ENCODE data around the gene FSHR. TPM values are rescaled to one million over a fixed set of nuclear protein-coding genes. Genes with fewer than 3 reads are reported as not detected.

FSHR gene
- total RNA-seq, 1 donor from 2014 or later = not detected

- H3K9me3 ChIP-seq (ENCODE audit: low read depth) = no peaks in the 10 kb centered on the region
- H3K79me2 ChIP-seq (ENCODE audit: low read depth) = no peaks in the 10 kb centered on the region
- H3K27ac ChIP-seq = no peak overlapping the region
- no peak overlapping the region for H3K4me3 Mint-ChIP-seq
- no peaks in the 10 kb centered on the region for H4K20me1 ChIP-seq (ENCODE audit: low read depth)
- TF ChIP-seq EZH2 (IDR thresholded peaks at IDR 0.05) = no peak
- TF ChIP-seq EZH2phosphoT487 (IDR thresholded peaks at IDR 0.05) = no peak
- no peak for TF ChIP-seq CTCF (IDR thresholded peaks at IDR 0.05)
- no peaks in the 10 kb centered on the region for H3K4me1 ChIP-seq
- H3F3A ChIP-seq (ENCODE audit: low read depth) = no peaks in the 10 kb centered on the region
- no peak overlapping the region for H3K27ac Mint-ChIP-seq
- H3K36me3 ChIP-seq = no peaks in the 10 kb centered on the region
- no peaks in the 10 kb centered on the region for H3K27me3 ChIP-seq
- peak overlapping the region; percentile 42 for H2AFZ ChIP-seq (replicated peaks)
- no peaks in the 10 kb centered on the region for H3K9me3 Mint-ChIP-seq
- DNase-seq (ENCODE audit: low spot score) = no peak
- H3K27me3 Mint-ChIP-seq (ENCODE audit: insufficient read depth, low read depth) = peaks cover 4% of the 10 kb centered on the region
- H3K36me3 Mint-ChIP-seq = no peaks in the 10 kb centered on the region
- no peak overlapping the region for H3K4me2 ChIP-seq
- no peak overlapping the region for H3K4me3 ChIP-seq
- peaks cover 2% of the 10 kb centered on the region for H3K4me1 Mint-ChIP-seq
- no peak overlapping the region for H3K9ac ChIP-seq
Measured at GRCh38 chr2:48952614-48953013, 201.7 kb downstream of the FSHR start.

DNA sequence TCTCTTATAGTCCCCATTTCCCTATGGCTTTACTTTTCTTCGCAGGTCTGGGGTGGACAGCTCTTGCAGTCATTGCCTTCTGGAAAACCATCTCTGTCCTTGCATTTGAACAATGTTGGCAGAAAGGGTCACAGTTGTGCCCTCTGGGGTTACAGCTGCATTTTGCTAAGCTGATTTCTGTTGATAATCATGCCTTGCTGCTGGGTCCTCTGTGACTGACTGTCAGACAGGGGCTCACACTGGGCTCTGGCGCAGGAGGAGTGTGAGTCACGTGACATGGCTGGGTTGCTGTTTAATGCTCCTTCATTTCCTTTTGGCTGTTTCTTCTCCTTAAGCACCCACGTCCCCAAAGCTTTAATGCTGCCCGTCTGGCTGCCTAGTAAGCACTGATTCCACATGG is 202.2 kb downstream of the FSHR start:
- no peaks in the 10 kb centered on the region for H3K79me2 ChIP-seq (ENCODE audit: low read depth)
- H3F3A ChIP-seq (ENCODE audit: low read depth) = no peaks in the 10 kb centered on the region
- Mint-ChIP-seq H3K36me3 (no peaks in the 10 kb centered on the region), H3K9me3 (no peaks in the 10 kb centered on the region), H3K4me3 (no peak overlapping the region), H3K4me1 (peaks cover 2% of the 10 kb centered on the region), H3K27ac (no peak overlapping the region), H3K27me3 (ENCODE audit: insufficient read depth, low read depth) (peaks cover 4% of the 10 kb centered on the region)
- no peak overlapping the region for H3K4me2 ChIP-seq
- no peaks in the 10 kb centered on the region for H3K36me3 ChIP-seq
- no peaks in the 10 kb centered on the region for H3K4me1 ChIP-seq
- no peak overlapping the region for H3K4me3 ChIP-seq
- H3K27me3 ChIP-seq = no peaks in the 10 kb centered on the region
- no peak for TF ChIP-seq EZH2 (IDR thresholded peaks at IDR 0.05)
- no peak for TF ChIP-seq CTCF (IDR thresholded peaks at IDR 0.05)
- no peak for TF ChIP-seq EZH2phosphoT487 (IDR thresholded peaks at IDR 0.05)
- no peaks in the 10 kb centered on the region for H3K9me3 ChIP-seq (ENCODE audit: low read depth)
- H4K20me1 ChIP-seq (ENCODE audit: low read depth) = no peaks in the 10 kb centered on the region
- no peak overlapping the region for H3K9ac ChIP-seq
- DNase-seq (ENCODE audit: low spot score) = no peak
- peak overlapping the region; percentile 42 for H2AFZ ChIP-seq (replicated peaks)
- no peak overlapping the region for H3K27ac ChIP-seq

DNA sequence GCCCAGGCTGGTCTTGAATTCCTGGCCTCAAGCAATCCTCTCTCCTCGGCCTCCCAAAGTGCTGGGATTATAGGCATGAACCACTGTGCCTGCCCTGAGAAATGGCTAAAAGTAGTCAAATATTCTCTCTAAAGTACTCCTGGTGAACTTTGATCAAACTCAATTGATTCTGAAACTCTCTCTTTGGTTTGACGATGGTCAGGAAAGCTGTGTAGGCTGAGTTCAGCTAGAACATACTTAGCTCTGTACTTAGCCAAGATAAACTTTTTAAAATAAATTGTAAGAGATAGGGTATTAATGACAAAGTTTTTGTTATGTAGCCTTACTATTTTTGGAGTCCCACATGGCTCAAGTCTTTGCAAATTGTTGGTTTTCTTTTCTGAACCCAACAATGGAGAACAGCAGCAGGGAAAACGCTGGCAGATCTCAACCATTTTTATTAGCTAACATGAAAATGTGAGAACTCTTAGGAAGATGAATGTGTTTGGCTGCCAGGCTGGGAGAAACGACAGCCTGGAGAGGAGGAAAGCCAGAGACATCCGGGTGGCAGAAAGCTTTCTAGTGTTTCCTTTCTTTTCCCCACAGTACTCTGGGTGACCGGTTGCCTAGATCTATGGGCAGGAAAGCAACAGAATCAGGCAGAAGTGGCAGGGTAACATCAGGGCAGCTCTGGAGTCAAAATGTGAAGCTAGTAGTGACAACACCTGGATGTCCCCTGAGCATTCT is 205.8 kb downstream of the FSHR start:
- no peak overlapping the region for H3K4me3 Mint-ChIP-seq

More for the DNA sequence above, 205.8 kb downstream of the FSHR start:
- no peaks in the 10 kb centered on the region for H3K36me3 Mint-ChIP-seq
- H3K4me1 Mint-ChIP-seq = no peaks in the 10 kb centered on the region
- no peak overlapping the region for H3K4me2 ChIP-seq
- no peaks in the 10 kb centered on the region for H3K79me2 ChIP-seq (ENCODE audit: low read depth)
- H3K27me3 ChIP-seq = no peaks in the 10 kb centered on the region
- no peaks in the 10 kb centered on the region for H3K4me1 ChIP-seq
- no peaks in the 10 kb centered on the region for H3K9me3 Mint-ChIP-seq
- TF ChIP-seq CTCF (IDR thresholded peaks at IDR 0.05) (no peak), EZH2phosphoT487 (IDR thresholded peaks at IDR 0.05) (no peak), EZH2 (IDR thresholded peaks at IDR 0.05) (no peak)
- peaks cover 2% of the 10 kb centered on the region for H3K27me3 Mint-ChIP-seq (ENCODE audit: insufficient read depth, low read depth)
- H3K36me3 ChIP-seq = no peaks in the 10 kb centered on the region
- no peaks in the 10 kb centered on the region for H3K9me3 ChIP-seq (ENCODE audit: low read depth)
- H3K27ac ChIP-seq = no peak overlapping the region
- H3F3A ChIP-seq (ENCODE audit: low read depth) = no peaks in the 10 kb centered on the region
- no peaks in the 10 kb centered on the region for H4K20me1 ChIP-seq (ENCODE audit: low read depth)
- H3K27ac Mint-ChIP-seq = no peak overlapping the region
- DNase-seq (ENCODE audit: low spot score) = no peak
- H3K4me3 ChIP-seq = no peak overlapping the region
- no peak overlapping the region for H2AFZ ChIP-seq (replicated peaks)
- H3K9ac ChIP-seq = no peak overlapping the region
